Fibroblast of upper back skin (primary cell): ENCODE measurements around the gene ZFHX2.
A peak's percentile ranks its signal among the peaks of the same experiment; 100 is the strongest.

Source experiments
- DNase-seq: peaks from one replicate; pipeline ENCODE4 v3.0.0-alpha.2; 2013

The ZFHX2 gene

DNA sequence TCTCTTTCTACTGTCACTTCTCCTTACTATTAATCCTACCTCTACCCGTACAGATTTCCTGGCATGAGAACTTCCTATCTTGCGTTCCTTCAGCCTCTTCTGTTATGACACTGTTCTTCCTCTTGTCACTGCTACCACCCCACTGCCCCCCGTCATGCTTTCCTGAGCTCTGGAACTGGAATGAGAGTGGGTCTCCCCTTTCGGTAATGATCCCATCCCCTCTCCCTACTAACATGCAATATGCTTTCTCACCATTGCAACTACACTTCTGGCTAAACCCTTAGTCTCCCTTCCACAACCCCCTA is 20.9 kb upstream of the ZFHX2 start:
- DNase-seq: no peak

- DNase-seq: no peak
These were observed 20.3 kb upstream of the ZFHX2 start for GRCh38 chr14:23571701-23572523.

- DNase-seq: no peak
These were observed 19.4 kb upstream of the ZFHX2 start for GRCh38 chr14:23570806-23571483.

GRCh38 chr14:23569443-23570151 is 18.0 kb upstream of the ZFHX2 start:
- no peak for DNase-seq

DNA sequence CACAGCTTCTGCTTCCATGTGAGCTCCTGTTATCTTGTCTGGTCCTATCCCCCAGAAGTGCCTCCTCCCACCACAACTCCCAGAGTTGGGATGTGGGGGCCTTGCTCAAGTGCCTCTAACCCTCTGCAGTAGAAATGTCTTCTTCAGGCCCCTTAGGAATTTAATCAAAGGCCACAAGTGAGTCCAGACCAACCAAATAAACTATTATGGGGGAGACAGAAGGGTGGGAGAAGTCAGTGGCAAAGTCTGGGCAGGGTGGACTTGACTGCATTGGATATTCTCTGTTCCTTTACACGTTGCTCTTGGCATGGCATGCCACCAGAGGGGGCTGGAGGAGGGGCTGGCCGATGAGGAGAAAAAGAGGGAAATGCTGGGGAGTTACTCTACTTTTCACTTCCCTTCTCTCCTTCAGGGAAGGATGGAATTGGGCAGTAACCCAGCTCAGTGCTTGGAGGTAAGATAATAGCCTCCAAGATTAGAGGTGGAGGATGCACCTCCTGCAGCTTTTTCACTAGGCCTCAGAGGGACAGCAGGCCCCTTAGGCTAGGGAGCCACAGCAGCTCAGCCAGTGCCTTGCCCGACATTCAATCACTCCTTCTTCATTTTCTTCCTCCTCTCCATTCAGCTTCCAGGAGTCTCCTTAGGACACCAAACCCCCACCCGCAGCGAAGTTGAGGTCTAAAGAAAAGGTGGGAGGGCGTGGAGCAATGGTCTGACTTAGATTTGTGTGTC is 17.2 kb upstream of the ZFHX2 start:
- no peak for DNase-seq

- no peak for DNase-seq
These were observed 16.5 kb upstream of the ZFHX2 start for GRCh38 chr14:23568021-23568599.

GRCh38 chr14:23567186-23568020 is 15.8 kb upstream of the ZFHX2 start, which contains the start of gene AP1G2:
AP1G2 (minus strand) TSS chr14:23567791; CDS start chr14:23567314, 477 bp downstream.
- peak; percentile 68 for DNase-seq

- DNase-seq: peak; percentile 18
These were observed 15.2 kb upstream of the ZFHX2 start for GRCh38 chr14:23566778-23567185.

GRCh38 chr14:23566112-23566777 is 14.7 kb upstream of the ZFHX2 start:
- DNase-seq: no peak

- DNase-seq: no peak
These were observed 14.1 kb upstream of the ZFHX2 start for GRCh38 chr14:23565626-23566025.

GRCh38 chr14:23564876-23565275 is 13.3 kb upstream of the ZFHX2 start:
- no peak for DNase-seq

DNA sequence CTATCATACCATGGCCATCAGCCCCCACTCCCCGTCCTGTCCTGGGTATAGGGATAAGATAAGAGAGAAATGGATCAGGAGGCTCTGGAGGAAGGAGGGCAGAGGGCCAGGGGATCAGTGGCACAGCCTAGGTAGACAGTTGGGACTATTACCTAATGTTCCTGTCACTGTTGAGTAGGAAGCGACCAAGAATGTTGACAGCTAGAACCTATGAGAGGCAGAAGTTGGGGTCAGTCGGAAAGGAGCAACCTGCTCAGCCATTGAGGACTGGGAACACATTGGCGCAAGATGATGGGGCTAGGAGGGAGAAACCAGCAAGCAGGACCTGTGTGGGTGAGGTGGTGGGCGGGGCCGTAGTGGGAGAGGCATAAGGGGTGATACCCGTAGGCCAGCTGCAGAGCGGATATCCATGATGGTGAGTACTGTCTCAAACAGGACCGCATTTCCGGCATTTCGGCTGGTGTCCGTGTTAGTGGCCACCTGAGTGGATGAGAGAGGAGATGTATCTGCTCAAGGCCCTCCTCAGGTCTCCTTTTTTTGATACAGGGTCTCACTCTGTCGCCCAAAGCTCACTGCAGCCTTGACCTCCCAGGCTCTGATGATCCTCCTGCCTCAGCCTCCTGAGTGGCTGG is 12.7 kb upstream of the ZFHX2 start:
- no peak for DNase-seq

DNA sequence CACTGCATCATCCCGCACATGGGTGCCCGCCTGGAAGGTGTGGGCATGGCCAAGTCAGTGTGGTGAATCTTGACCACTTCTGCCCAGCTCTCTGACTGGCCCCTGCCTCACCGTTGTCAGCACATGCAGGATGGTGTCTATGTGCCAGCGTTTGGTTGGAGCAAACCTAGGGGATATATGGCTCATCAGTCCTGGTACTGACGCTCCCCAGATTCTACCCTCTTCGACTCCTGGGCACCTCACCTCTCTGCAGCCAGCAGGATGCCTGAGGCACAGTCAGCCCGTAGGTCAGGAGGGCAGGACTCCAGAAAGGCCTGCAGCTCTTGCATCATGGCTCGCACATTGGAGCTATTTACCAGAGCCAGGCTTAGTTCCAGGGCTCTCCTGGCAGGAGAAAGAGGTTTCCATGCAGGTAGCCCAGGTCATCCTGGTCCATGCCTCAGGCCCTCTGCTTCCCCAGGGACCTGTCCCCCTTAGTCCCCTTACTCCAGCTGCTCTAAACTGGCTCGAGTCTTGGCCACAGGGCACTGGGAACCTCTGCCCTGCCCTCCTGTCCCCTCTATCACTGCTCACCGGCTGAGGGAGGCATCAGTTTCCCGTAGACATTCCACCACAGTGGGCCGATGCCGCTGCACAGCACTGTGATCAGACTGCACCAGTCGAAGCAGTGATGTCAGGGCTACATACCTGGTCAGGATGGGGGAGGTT is 12.1 kb upstream of the ZFHX2 start:
- DNase-seq: no peak

DNA sequence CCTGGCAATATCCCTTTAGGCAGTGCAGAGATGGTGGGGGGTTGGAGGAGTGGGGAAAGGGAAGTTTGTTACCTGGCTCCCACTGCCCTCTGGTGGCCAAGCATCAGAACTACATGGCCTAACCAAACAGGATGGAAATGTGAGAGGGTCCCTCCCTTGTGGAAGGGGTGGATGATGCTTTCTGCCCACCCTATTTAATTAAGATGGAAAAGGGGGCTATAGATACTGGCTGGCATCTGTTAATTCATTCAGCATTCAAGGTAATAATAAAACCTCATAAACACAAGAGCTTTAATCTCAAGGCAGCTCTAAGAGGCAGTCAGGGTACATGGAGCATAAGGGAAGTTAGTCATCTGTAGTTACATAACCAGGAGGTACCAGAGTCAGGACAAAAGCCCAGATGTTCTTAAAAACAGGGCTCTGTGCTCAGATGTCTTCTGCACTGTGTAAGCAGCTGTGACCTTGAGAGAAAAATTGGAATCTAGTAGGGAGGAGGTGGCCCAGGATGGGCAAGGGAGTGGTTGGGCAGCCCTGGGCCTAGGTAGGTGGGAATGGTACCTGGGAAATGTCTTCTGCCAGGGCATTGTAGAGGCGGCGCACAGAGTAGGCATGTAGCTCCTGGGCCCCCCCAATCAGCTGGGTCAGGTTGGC is 11.4 kb upstream of the ZFHX2 start:
- peak; percentile 48 for DNase-seq

DNA sequence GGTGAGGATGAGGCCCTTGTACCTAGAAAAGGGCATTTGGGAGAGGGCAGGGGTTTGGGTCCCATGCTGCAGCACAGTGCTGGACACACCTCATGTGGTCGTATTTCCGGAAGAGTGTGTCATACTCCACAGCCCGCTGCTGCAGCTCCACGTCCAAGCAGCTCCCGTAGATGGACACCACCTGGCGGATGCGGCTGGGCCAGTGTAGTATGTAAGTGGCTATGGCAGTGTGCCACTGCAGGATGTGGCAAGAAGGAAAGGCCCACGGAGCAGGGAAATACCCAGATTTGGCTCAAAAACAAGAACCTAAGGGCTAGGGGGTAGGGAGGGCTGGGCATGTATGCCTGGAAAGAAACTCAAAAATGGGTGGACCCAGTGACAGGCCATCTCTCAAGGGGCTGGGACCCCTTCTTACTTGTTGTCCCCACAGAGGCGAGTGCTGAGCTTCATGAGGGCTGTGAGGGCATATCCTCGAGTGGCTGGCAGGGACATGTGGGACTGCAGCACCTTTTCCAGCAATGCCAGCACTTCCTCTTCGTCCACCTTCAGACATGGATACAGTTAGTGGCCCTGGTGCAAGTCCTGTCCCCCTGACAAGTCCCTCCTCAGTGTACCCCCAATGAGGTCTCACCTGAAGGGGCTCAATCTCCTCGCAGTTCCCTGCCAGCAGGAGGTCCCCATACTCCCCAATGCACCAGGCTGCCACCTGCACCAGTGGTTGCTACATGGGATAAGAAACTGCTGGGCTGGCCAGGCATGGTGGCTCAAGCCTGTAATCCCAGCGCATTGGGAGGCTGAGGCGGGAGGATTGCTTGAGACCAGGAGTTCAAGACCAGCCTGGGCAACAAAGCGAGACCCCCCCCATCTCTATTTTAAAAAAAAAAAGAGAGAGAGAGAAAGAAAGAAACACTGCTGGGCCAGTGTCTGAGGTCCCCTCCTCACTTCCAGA is 10.6 kb upstream of the ZFHX2 start:
- DNase-seq: no peak

- DNase-seq: no peak
These were observed 9.7 kb upstream of the ZFHX2 start for GRCh38 chr14:23561259-23561658.

- no peak for DNase-seq
These were observed 8.5 kb upstream of the ZFHX2 start for GRCh38 chr14:23559926-23560520.
